NCI-H1436 (cell line): ENCODE data around the gene NACA2.

ENCODE experiments used
- DNase-seq: peaks from one replicate; lab custom pipeline; 2025; lab: John Stamatoyannopoulos, UW

NACA2 gene

GRCh38 chr17:61545335-61545938 is 45.6 kb downstream of the NACA2 start:
- DNase-seq: no peak

- DNase-seq: no peak
Measured at GRCh38 chr17:61543786-61544415, 47.1 kb downstream of the NACA2 start.

- DNase-seq: no peak
Measured at GRCh38 chr17:61542027-61542426, 49.0 kb downstream of the NACA2 start.

- DNase-seq: no peak
Measured at GRCh38 chr17:61540874-61541273, 50.1 kb downstream of the NACA2 start.
